ENCODE results near the gene EZH1.

Gene EZH1

GRCh38 chr17:42744806-42745617 is at the start of gene EZH1:
EZH1 (minus strand) TSS chr17:42745040; CDS start chr17:42728941, 16,099 bp downstream.
- DNase-seq (ENCODE audit: low read depth), result peak; percentile 40

- no peak for DNase-seq (ENCODE audit: low read depth)
Observed at GRCh38 chr17:42792545-42792944, 47.7 kb upstream of the EZH1 start.

GRCh38 chr17:42791948-42792347 is 47.1 kb upstream of the EZH1 start:
- no peak for DNase-seq (ENCODE audit: low read depth)

GRCh38 chr17:42787266-42787665 is 42.4 kb upstream of the EZH1 start:
- no peak for DNase-seq (ENCODE audit: low read depth)

GRCh38 chr17:42784811-42785592 is 40.2 kb upstream of the EZH1 start:
- DNase-seq (ENCODE audit: low read depth), result no peak

GRCh38 chr17:42784409-42784808 is 39.6 kb upstream of the EZH1 start:
- no peak for DNase-seq (ENCODE audit: low read depth)

- no peak for DNase-seq (ENCODE audit: low read depth)
Observed at GRCh38 chr17:42783791-42784138, 38.9 kb upstream of the EZH1 start.

GRCh38 chr17:42783062-42783790 is 38.4 kb upstream of the EZH1 start:
- DNase-seq (ENCODE audit: low read depth), result no peak

GRCh38 chr17:42782166-42783061 is 37.6 kb upstream of the EZH1 start:
- no peak for DNase-seq (ENCODE audit: low read depth)

GRCh38 chr17:42781639-42782165 is 36.9 kb upstream of the EZH1 start:
- no peak for DNase-seq (ENCODE audit: low read depth)

GRCh38 chr17:42780851-42781638 is 36.2 kb upstream of the EZH1 start:
- no peak for DNase-seq (ENCODE audit: low read depth)

- DNase-seq (ENCODE audit: low read depth), result no peak
Observed at GRCh38 chr17:42779936-42780850, 35.4 kb upstream of the EZH1 start, which contains the start of gene WNK4. WNK4 (plus strand) TSS chr17:42780610; CDS start chr17:42780699, 89 bp downstream.

GRCh38 chr17:42779304-42779935 is 34.6 kb upstream of the EZH1 start:
- DNase-seq (ENCODE audit: low read depth), result no peak

- DNase-seq (ENCODE audit: low read depth), result no peak
Observed at GRCh38 chr17:42778570-42778969, 33.7 kb upstream of the EZH1 start.

- no peak for DNase-seq (ENCODE audit: low read depth)
Observed at GRCh38 chr17:42775534-42776098, 30.8 kb upstream of the EZH1 start.

GRCh38 chr17:42774066-42774745 is 29.4 kb upstream of the EZH1 start:
- no peak for DNase-seq (ENCODE audit: low read depth)

GRCh38 chr17:42773290-42774035 is 28.6 kb upstream of the EZH1 start, which contains the start of gene VPS25:
VPS25 (plus strand) TSS chr17:42773449; CDS start chr17:42773476, 27 bp downstream.
- DNase-seq (ENCODE audit: low read depth), result peak; percentile 30
